HUES64 (cell line): ENCODE measurements around the gene RGS6.

ENCODE experiments used
- H3K27ac ChIP-seq: 2 replicates; pipeline ENCODE4 v1.7.0; 2013; ENCODE audit warnings: low read depth, low read length, inconsistent platforms
- H3K27me3 ChIP-seq: 2 replicates; pipeline ENCODE4 v1.6.1; 2013; ENCODE audit warnings: mild to moderate bottlenecking, low read length; ENCODE audit not compliant: insufficient read depth
- H3K36me3 ChIP-seq: 2 replicates; pipeline ENCODE4 v1.6.1; 2013; ENCODE audit warnings: mild to moderate bottlenecking, low read length; ENCODE audit not compliant: insufficient read depth
- H3K4me1 ChIP-seq: 2 replicates; pipeline ENCODE4 v1.6.1; 2013; ENCODE audit warnings: mild to moderate bottlenecking, low read length, moderate library complexity; ENCODE audit not compliant: insufficient read depth
- H3K4me3 ChIP-seq: 2 replicates; pipeline ENCODE4 v1.5.1; 2013; ENCODE audit warnings: mild to moderate bottlenecking, low read length, moderate library complexity
- H3K9ac ChIP-seq: 2 replicates; pipeline ENCODE4 v1.6.1; 2013; ENCODE audit warnings: mild to moderate bottlenecking, low read depth, low read length
- H3K9me3 ChIP-seq: 2 replicates; pipeline ENCODE4 v1.6.1; 2013; ENCODE audit warnings: low read depth, low read length; ENCODE audit not compliant: insufficient read depth
- WGBS: fragments of 150-250, 120-280 bp; methylation state at CpG from one replicate; pipeline ENCODE4 v1.1.7; 2013; ENCODE audit warnings: missing lambda C conversion rate; 5-methylcytosine and 5-hydroxymethylcytosine counted together

The RGS6 gene

DNA sequence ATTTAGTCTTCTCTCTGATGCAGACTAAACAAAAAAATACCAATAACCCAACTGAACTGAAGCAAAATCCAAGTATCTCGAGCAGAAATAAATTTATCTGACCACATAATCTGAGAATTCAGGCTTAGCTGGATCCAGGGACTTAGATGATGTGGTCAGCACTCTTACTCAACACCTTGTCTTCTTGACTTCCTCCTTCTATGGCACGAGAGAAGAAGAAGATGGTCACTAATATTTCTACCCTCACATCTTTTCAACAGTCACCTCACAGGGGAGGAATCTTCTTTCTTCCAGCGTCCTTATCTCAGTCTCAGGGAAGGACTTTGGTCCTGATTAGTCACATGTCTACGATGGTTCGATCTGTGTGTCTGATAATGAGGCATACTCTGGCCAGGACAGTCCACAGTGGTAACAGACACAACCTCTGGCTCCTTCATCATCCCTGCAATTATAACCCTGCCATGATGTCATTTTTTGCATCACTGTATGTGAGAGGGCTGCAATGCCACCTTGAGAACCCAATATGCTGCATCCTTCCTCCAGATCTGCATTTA is 15.8 kb downstream of the RGS6 start:
- Histone ChIP-seq H3K36me3 (no peaks in the 10 kb centered on the region), H3K27me3 (no peaks in the 10 kb centered on the region), H3K9ac (no peak overlapping the region), H3K4me3 (no peak overlapping the region), H3K9me3 (no peaks in the 10 kb centered on the region), H3K27ac (no peak overlapping the region), H3K4me1 (no peaks in the 10 kb centered on the region)
- 93% methylated on average over 5 of the region's 5 CpGs for WGBS

DNA sequence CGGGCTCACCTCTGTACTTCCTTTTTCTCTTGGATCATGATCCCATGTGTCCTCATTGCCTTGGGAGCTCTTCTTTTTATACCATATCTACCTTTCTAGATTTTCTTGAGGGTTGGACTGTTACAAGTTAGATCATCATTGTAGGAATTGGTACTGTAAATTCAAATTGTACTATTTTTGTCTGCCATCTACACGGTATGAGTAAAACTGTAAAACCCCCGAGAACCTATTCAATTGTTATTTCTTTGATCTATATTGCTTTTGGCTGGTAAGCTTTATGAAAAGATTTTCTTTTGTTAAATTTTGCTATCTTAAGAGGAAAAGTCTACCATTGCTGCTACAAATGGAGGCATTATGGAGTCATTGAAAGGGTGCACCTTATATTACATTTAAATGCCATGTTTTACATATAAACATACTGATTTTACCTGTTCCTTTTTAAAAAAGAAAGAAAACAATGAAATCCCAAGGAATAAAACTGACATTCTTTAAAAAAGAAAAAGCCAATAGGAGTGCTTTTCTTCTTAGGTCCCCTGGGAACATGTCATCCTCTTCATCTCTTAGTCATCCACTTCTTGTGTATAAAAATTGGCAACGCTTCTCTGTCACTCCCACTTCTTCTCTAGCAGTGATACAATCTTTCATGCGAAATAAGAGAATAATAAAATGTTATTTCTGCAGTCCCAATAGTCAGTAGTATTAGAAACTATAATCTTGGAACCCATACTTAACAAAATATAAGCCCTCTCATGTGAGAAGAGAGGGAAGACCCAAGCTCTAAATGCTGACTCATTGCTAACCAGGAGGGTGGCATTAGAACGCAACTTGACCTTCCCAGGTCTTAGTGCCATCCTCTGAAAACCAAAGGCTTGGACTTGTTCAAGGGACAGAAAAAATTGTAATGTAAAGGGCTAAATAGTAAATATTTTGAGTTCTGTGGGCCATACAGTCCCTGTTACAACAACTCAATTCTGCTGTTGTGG is 20.4 kb downstream of the RGS6 start:
- H3K27ac ChIP-seq, result no peak overlapping the region
- no peaks in the 10 kb centered on the region for H3K9me3 ChIP-seq
- no peak overlapping the region for H3K9ac ChIP-seq
- H3K36me3 ChIP-seq, result no peaks in the 10 kb centered on the region
- H3K27me3 ChIP-seq, result no peaks in the 10 kb centered on the region
- WGBS, result 93% methylated on average over 5 of the region's 6 CpGs
- H3K4me1 ChIP-seq, result no peaks in the 10 kb centered on the region
- no peak overlapping the region for H3K4me3 ChIP-seq

GRCh38 chr14:71956920-71957563 is 24.8 kb downstream of the RGS6 start:
- no peaks in the 10 kb centered on the region for H3K27me3 ChIP-seq
- 73% methylated on average over 3 of the region's 3 CpGs for WGBS
- H3K9ac ChIP-seq, result no peak overlapping the region
- H3K9me3 ChIP-seq, result no peaks in the 10 kb centered on the region
- H3K36me3 ChIP-seq, result no peaks in the 10 kb centered on the region
- no peak overlapping the region for H3K27ac ChIP-seq
- H3K4me1 ChIP-seq, result no peaks in the 10 kb centered on the region
- H3K4me3 ChIP-seq, result no peak overlapping the region

DNA sequence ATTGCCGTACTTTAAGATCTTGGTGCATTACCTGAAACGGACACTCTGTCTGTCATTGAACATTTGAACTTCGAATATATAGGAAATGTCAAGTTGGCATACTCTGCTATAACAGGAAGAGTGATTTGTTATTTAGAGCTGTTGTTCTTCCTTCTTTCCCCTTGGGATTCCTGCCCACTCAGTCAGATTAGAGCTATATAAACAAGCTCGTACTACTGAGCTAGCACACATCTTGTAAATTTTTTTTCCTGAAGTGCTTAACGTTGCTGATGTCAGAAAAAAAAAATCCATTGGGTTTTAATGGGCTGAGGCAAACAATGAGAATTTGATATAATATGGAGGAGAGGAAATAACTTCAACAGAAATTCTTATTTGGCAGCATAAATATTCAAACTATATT is 26.8 kb downstream of the RGS6 start:
- no peaks in the 10 kb centered on the region for H3K36me3 ChIP-seq
- H3K4me3 ChIP-seq, result no peak overlapping the region
- no peak overlapping the region for H3K27ac ChIP-seq
- no peaks in the 10 kb centered on the region for H3K4me1 ChIP-seq
- no peaks in the 10 kb centered on the region for H3K27me3 ChIP-seq
- H3K9me3 ChIP-seq, result no peaks in the 10 kb centered on the region
- 92% methylated on average over 5 of the region's 5 CpGs for WGBS
- H3K9ac ChIP-seq, result no peak overlapping the region

- H3K4me1 ChIP-seq, result no peaks in the 10 kb centered on the region
- H3K27ac ChIP-seq, result no peak overlapping the region
- H3K36me3 ChIP-seq, result no peaks in the 10 kb centered on the region
- WGBS, result 91% methylated on average over 8 of the region's 8 CpGs
- H3K9me3 ChIP-seq, result no peaks in the 10 kb centered on the region
- H3K27me3 ChIP-seq, result no peaks in the 10 kb centered on the region
- no peak overlapping the region for H3K4me3 ChIP-seq
- no peak overlapping the region for H3K9ac ChIP-seq
Observed at GRCh38 chr14:71960494-71961353, 28.5 kb downstream of the RGS6 start.

DNA sequence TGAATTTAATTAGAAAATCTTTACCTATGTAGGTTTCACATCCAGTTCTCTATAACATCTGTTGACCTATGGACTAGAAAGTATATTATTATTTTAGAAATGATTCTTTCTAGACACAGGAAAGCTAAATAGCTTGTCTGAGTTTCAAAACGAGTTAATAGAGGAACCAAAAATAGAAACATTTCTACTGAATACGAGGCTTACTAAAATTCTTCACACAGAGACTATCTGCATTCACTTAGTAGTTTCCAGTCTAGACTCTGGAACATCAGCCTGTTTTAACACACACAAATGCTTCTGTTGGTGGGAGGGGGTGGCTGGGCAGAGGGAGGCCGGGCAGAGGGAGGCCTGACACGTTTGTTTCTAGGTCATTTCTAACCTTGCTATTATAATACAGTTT is 29.7 kb downstream of the RGS6 start:
- 98% methylated on average over 2 of the region's 4 CpGs for WGBS
- Histone ChIP-seq H3K4me3 (no peak overlapping the region), H3K4me1 (no peaks in the 10 kb centered on the region), H3K9me3 (no peaks in the 10 kb centered on the region), H3K36me3 (no peaks in the 10 kb centered on the region), H3K9ac (no peak overlapping the region), H3K27me3 (no peaks in the 10 kb centered on the region), H3K27ac (no peak overlapping the region)

DNA sequence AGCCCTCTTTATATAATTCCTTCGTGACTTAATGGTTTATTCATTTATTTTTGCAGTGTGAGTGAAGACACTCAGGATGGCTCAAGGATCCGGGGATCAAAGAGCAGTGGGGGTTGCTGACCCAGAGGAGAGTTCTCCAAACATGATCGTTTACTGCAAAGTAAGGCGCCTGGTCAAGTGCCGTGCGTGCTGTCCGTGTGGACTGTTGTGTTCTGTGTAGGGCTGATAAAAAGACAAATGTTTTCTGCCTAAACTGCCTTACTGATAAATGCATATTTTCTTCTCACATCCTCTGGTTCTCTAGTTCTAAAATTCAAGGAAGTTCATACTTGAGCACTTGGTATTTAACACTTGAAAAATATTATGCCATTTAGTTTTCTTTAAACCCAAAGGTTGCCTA is 32.5 kb downstream of the RGS6 start:
- 93% methylated on average over 7 of the region's 7 CpGs for WGBS
- no peak overlapping the region for H3K9ac ChIP-seq
- no peaks in the 10 kb centered on the region for H3K9me3 ChIP-seq
- no peaks in the 10 kb centered on the region for H3K27me3 ChIP-seq
- H3K4me3 ChIP-seq, result no peak overlapping the region
- no peak overlapping the region for H3K27ac ChIP-seq
- no peaks in the 10 kb centered on the region for H3K4me1 ChIP-seq
- no peaks in the 10 kb centered on the region for H3K36me3 ChIP-seq

- H3K9me3 ChIP-seq, result no peaks in the 10 kb centered on the region
- WGBS, result 100% methylated on average over 1 of the region's 2 CpGs
- no peak overlapping the region for H3K9ac ChIP-seq
- no peaks in the 10 kb centered on the region for H3K4me1 ChIP-seq
- H3K27me3 ChIP-seq, result no peaks in the 10 kb centered on the region
- H3K27ac ChIP-seq, result no peak overlapping the region
- H3K4me3 ChIP-seq, result no peak overlapping the region
- no peaks in the 10 kb centered on the region for H3K36me3 ChIP-seq
Observed at GRCh38 chr14:71966528-71966927, 34.3 kb downstream of the RGS6 start.

- H3K4me3 ChIP-seq, result no peak overlapping the region
- no peaks in the 10 kb centered on the region for H3K9me3 ChIP-seq
- H3K27me3 ChIP-seq, result no peaks in the 10 kb centered on the region
- H3K9ac ChIP-seq, result no peak overlapping the region
- WGBS, result 86% methylated on average over 1 of the region's 1 CpG
- no peaks in the 10 kb centered on the region for H3K4me1 ChIP-seq
- H3K27ac ChIP-seq, result no peak overlapping the region
- H3K36me3 ChIP-seq, result no peaks in the 10 kb centered on the region
Observed at GRCh38 chr14:71967704-71968103, 35.5 kb downstream of the RGS6 start.

GRCh38 chr14:71970272-71970671 is 38.0 kb downstream of the RGS6 start:
- Histone ChIP-seq H3K9me3 (peaks cover 4% of the 10 kb centered on the region; the same call in 1 of the 2 replicates), H3K36me3 (no peaks in the 10 kb centered on the region), H3K27me3 (no peaks in the 10 kb centered on the region), H3K27ac (no peak overlapping the region), H3K4me1 (no peaks in the 10 kb centered on the region), H3K4me3 (no peak overlapping the region), H3K9ac (no peak overlapping the region)
- 91% methylated on average over 3 of the region's 3 CpGs for WGBS
